HG03565 (cell line): Measurements from ENCODE around the gene WDR82.
A peak's percentile ranks its signal among the peaks of the same experiment; 100 is the strongest.
"Not testable (repeated sequence)": the region's sequence is repeated elsewhere in the genome, so short reads cannot be mapped to it uniquely, and the experiment has no call there.

Experiments used
- ATAC-seq: cut with Tn5 transposase; IDR thresholded peaks from one replicate; pipeline ENCODE4 v1.9.1; 2021; ENCODE audit warnings: mild to moderate bottlenecking, moderate library complexity; ENCODE audit not compliant: unreplicated experiment

Gene WDR82

DNA sequence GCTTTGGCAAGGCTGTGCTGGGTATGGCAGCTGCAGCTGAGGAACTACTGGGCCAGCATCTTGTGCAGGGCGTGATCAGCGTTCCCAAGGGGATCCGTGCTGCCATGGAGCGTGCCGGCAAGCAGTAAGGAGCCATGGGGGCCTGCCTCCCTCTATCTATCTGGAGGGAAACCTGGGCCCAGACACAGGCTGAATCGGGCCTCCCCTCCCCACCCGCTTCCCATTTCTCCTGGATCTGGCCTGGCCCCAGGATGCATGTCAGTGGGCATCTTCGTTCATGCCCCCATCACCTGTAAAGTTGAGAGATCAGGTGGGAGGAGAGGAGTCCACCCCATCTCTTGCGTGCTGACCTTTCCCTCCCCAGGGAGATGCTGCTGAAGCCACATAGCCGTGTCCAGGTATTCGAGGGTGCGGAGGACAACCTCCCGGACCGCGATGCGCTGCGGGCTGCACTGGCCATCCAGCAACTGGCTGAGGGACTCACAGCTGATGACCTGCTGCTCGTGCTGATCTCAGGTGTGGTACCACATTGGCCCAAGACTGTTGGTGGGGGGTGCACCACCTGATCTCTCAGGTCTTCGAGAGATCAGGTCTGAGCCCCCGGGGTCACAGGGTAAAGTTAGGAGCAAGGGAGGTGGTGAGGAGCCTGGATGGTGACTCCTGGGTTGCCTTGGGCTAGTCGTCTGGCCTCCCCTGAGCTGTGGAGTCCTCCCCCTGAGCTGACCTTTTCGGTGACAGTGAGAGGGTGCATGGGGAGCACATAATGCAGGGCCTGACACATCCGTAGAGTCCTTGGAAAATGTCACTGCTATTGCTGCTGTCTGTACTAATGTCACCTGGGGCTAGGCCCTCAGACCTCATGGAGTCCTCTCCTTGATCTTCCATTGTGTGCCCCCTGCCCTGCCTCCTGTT, 12.4 kb upstream of the WDR82 start:
- ATAC-seq, result no peak

DNA sequence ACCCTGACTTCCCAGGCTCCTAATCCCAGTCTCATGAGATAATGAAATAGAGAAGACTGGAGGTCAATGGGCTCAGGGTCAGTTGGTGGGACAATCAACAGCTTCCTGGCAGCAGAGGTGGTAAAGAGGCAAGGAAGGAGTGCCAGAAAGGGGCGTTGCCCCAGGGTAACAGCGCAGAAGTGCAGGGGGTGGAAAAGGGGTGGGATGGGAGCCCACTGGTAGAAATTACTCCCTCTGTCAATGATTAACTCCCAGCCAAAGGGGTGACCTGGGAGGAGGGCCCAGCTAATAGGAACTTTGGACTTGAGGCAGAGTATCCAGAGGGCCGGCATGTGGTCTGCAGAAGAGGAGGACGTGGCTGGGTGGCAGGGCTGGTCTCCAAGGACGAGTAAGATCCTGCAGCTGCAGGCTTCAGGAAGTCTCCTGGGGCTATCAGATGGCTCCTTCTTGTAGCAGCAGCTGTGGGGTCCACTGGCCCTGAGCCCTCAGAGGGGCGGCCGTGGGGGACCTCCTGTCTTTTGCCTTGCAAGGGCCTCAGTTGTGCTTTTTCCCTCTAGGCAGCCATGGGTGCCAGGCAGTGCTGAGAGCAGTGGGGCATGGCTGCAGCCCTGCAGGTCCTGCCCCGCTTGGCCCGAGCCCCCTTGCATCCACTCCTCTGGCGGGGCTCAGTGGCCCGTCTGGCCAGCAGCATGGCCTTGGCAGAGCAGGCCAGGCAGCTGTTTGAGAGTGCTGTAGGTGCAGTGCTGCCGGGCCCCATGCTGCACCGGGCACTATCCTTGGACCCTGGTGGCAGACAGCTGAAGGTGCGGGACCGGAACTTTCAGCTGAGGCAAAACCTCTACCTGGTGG, 11.5 kb upstream of the WDR82 start:
- no peak for ATAC-seq

DNA sequence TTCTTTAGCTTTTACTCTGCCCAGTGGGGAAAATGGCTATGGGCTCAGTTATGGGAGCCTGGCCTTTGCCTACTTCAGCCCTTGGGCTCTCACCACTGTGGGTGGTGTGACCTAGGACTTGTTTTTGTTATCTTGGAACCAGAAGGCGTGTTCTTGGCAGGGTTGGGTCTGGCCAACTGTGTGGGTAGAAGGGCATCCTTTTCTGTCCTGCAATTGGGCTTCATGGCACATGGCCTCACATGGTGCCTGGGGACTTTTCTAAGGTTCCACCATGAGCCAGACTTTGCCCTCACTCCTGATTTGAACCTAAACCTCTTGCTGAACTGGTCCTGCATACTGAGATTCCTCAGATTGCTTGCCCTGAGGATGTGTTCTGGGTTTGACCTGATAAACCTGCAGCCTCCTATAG, 10.9 kb upstream of the WDR82 start:
- ATAC-seq, result no peak

DNA sequence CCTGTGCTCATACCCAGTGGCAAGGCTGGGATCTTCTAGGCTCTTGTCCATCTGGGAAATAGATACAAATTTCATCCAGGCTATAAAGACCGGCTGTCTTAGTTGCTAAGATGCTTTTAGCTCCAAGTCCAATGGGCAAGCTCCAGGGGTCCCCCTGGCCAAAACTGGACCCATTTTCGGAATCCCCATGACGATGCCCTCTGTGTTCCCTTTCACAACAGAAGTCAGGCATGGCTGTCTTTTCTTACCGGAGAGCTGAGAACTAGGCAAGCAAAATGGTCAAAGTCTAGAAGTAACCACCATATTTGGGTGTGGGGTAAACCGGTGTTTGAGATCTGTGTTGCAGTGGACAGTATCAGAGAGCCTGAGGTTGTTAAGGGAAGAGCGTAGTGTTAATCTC, 10.2 kb upstream of the WDR82 start:
- no peak for ATAC-seq

DNA sequence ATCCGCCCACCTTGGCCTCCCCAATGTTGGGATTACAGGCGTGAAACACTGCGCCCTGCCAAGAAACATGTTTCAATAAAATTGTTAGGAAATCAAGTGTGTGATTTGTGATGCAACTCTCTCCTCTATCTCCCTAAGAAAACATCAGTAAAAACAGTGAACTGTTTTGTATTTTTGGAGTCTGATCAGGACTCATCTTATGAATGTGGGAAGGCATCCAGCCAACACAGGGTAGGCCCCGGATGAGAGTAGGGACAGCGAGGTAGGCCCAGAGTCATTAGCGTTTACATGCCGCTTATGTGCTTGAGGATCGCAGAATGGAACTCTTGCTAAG, 8.3 kb upstream of the WDR82 start:
- ATAC-seq, result no peak

DNA sequence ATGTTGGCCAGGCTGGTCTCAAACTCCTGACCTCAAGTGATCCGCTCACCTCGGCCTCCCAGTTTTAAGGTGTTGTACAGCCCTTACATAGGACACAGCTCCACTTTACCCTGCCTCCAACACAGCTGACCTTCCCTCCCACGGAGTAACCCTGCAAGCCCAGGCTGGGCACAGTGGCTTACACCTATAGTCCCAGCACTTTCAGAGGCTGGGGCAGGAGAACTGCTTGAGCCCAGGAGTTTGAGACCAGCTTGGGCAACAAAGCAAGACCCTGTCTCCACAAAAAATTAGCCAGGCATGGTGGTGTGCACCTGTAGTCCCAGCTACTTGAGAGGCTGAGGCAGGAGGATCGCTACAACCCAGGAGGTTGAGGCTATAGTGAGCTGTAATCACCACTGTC, 5.6 kb upstream of the WDR82 start:
- ATAC-seq, result not testable (repeated sequence)

DNA sequence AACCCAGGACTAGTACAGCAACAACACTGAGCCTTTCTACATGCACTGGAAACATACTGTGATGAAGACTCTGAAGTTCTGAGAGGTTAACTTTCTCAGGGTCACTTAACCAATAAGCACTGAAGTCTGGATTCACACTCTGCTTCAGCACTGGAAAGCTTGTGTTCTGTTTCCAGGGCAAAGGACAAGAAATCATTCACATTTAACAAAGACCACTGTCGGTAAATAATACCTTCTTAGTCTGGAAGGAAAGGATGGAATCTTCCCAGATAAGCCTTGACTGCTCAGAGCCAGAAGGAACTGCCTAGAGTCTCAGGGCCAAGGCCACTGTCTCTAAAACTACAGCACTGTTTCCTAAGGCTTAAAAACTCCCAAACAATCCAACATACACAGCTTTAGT, 4.9 kb upstream of the WDR82 start:
- ATAC-seq, result no peak

DNA sequence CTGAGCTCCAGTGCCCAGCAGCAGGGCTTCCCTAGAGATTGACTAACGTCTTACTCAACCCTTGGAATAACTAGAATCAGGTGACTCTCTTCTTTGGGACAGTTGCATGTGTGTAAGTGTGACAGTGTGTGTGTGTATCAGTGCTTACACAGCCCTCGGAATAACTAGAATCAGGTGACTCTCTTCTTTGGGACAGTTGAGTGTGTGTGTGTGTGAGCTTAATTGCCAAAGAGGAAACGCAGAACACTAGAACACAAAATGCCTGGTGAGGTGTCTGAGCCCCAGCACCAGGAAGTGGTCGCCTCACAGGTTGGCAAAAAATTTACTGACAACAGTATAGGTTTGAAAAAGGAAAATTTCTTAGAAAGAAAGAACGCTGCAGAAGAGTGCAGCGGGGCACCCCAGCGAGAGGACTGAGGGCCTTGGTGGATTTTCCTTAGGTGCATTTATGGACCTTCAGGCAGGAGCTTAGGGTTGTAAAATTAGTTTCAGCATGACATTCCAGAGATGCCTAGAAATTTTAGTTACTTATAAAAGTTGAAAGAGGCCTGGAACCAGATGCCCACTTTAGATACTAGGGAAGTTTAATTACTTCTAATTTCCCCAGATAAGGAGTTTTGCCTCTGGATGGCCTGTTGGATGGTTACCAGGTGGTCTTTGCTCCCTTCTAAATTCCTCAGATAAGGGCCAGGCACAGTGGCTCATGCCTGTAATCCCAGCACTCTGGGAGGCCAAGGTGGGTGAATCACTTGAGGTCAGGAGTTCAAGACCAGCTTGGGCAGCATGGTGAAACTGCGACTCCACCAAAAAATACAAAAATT, 3.7 kb upstream of the WDR82 start:
- no peak for ATAC-seq

DNA sequence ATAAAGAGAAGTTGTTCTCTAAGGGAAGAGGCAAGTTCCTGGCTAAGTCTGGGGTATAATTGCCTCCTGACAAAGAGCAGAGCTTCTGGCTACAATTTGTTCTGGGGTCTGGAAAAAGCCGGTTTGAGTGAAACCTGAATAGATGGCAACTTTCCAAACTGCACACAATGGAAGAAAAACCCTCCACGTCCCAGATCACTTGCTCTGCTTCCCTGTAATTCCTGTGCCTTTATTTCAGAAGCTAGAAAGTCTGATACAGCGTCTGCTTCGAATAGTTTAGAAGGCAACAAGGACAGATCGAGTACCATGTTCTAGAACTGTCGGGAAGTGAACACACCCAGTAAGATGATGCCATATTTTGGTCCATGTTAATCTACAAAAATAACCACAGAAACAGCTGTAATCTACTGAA, 1.6 kb upstream of the WDR82 start:
- no peak for ATAC-seq

DNA sequence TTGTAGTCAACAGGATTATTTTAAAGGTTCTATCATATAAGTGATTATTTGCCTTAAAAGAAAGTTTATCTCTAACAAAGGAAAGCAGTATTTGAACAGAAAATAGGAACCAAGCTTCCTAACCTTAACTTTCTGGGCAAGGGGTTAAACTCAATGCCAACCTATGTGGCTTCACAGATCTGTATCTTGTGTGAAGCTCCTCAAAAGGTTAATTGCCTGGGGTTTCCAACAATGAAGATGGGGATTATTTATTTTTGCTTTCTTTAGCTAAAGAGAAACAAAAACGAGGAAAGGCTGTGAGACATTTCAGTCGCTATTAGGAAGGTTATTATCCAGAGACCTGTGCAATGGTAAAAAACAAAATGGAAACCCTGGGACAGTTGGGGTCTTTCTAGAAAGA, 1.1 kb upstream of the WDR82 start:
- no peak for ATAC-seq

DNA sequence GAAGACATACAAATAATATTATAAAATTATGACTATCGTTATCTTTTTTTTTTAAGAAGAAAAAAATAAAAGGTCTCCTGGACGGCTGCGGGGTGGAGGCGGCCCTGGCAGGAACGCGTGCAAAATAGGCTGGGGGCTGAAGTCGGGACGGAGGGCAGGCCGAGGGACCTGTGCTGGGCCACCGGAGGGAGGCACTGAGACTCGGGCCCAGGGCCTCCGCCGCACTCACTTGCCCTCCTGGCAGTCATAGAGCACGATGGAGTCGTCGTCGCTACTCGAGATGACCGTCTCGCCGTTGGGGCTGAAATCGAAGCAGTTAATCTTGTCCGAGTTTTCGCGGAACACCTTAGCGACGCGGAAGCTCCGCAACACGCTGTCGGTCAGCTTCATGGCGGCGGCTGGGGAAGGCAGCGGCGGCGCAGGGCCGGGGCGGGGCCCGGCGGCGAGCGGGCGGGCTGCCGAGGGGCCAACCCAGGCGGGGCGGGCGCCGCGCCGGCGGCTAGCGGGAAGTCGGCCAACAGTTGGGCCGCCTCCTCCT, 408 bp downstream of the WDR82 start:
- peak; percentile 37 for ATAC-seq

DNA sequence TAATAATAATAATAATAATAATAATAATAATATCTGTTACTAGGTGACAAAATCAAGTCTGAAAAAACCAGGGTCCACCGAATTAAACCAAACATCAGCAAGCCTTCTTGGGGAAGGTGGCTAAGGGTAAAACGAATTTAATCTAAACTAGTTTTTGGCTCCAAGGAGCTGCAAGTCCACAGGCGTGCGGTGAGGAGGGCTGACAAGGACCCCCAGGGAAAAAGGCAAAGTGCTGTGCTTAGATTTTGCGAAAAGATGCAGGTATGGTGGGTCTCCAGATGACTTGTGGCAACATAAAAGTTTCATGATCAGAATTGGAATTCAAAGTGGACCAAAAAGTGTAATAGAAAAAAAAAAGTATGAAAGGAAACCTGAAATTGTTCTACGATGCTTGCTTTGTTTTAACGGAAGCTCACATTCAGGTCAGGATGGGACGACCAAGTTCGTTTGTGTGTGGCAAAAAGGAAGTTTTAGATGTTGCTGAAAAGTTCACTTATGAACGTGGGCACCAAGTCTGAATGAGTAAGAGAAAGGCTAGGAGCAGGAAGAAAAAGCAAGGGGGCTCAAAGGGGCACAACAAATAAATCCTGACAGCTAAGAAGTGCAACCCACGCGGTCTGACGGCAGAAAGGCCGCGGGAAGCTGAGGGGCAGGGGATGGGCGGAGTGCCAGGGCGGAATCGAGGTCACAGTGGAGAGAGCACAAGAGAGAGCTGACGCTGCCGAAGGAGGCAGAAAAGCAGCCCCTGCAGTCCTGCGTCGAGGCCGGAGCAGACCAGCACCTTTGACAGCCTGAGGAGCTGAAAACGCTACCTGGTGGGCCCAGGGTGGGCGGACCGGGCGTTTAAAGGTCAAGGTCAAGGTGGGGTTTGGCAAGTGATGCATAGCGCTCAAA, 1.1 kb downstream of the WDR82 start:
- no peak for ATAC-seq

DNA sequence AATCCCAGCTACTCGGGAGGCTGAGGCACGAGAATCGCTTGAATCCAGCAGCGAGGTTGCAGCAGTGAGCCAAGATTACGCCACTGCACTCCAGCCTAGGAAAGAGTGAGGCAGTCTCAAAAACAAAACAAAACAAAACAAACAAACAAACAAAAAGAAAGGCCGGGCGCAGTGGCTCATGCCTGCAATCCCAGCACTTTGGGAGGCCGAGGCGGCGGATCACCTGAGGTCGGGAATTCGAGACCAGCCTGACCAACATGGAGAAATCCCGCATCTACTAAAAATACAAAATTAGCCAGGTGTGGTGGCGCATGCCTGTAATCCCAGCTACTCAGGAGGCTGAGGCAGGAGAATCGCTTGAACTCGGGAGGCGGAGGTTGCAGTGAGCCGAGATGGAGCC, 3.7 kb downstream of the WDR82 start:
- ATAC-seq, result not testable (repeated sequence)

DNA sequence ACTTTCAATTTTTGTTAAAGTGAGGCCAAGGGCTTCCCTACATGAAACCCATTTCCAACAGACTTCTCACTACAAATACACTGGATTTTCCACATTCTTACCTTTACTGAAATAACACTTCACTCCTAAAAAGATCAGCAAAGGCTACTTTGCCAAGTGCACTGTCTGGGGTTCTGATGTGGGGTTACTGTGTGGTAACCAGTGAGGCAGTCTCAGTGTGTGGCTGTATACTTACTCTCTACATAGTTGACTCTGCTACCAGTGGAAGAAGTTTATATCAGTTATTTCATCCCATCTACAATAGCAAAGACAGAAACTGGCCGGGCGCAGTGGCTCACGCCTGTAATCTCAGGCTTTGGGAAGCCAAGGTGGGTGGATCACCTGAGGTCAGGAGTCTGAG, 5.6 kb downstream of the WDR82 start:
- ATAC-seq, result no peak

DNA sequence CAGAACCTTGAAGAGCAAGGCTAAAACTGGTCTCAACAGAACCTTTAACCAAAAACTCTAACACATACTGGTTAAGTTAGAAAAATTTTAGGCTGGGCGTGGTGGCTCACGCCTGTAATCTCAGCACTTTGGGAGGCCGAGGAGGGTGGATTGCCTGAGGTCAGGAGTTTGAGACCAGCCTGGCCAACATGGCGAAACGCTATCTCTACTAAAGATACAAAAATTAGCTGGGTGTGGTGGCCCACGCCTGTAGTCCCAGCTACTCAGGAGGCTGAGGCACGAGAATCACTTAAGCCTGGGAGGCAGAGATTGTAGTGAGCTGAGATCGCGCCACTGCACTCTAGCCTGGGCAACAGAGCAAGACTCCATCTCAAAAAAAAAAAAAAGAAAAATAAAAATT, 6.3 kb downstream of the WDR82 start:
- ATAC-seq, result not testable (repeated sequence)

DNA sequence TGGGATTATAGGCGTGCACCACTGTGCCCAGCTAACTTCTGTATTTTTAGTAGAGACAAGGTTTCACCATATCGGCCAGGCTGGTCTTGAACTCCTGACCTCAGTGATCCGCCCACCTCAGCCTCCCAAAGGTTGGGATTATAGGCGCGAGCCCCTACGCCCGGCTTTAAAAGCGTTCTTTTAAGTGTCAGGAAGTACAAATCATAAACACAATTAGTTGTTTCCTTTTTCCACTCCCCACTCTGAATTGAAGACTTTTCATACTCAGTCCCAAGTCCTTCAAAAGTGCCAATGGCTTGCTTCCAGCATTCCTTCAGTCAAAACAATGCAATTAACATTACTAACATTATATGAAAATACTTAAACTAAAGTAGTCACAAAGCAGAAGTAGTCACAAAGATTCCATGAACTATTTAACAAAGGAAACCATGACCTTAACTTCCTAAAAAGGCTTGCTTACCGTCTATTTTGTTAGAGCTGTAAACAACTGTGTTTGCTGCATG, 8.1 kb downstream of the WDR82 start:
- no peak for ATAC-seq

DNA sequence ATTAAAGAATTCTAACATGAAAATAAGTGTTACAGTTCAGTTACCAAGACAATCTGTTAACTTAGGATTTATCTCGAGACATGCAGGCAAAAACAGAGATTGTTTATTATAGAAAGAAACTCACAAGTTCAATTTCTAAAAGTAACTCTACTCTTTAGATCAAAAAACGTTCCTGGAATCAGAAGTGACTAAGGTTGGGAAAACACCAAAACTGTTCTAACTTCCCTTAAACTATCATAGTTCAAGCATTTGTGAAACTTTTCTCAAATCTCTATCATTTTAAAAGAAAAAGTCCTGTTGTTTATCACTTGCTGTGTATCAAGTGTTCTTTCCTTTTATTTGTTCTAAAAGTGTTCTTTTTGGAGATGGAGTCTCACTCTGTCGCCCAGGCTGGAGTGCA, 8.7 kb downstream of the WDR82 start:
- ATAC-seq, result no peak

DNA sequence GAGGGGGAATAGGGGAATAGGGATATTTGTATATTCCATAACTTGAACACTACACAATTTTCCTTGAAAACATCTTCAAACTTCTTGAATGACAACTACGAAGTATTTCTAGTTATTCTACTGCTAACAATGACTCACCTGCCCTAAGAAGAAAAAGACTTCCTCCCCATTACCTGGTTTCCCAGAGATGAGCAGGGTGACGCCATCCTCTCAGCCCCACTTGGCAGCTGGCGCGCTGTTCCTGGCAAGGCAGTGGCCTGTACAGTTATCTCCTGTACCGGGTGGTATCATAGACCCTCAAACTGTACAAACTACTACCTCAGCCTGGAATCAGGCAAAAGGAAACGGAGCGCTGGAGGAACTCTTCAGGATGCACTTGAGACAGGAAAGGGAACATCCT, 10.4 kb downstream of the WDR82 start:
- no peak for ATAC-seq

DNA sequence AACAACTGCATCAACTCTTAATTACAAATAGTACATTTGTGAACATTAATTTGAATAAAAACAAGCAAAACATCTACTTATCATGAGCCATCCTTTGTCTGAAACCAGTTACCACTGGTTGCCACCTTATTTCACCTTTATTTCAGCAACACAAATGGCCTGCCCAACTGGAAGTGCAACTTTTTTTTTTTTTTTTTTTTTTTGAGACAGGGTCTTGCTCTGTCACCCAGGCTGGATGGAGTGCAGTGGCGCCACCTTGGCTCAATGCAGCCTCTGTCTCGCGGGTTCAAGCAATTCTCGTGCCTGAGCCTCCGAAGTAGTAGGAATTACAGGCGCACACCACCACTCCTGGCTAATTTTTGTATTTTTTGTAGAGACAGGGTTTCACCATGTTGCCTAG, 13.1 kb downstream of the WDR82 start:
- no peak for ATAC-seq

DNA sequence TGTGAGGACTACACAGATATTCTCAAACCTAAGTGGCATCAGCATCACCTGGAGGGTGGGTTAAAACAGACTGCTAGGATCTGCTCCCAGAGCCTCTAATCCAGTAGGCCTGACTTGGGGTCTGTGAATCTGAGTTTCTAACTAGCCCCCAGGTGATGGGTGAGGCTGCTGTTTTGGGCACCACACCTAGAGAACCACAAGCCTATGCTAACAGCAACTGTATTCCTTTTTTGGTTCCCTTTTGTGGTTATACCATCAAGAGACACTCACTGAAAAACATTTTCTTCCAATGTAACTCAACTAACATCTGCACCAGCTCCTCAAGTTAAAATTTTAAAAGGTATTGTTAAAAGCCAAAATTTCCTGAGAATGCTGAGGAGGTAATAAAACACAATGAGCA, 16.0 kb downstream of the WDR82 start:
- no peak for ATAC-seq
